Neural cell (in vitro differentiated cells): ENCODE data around the gene ARL6IP6. TPM values are rescaled to one million over a fixed set of nuclear protein-coding genes. Genes with fewer than 3 reads are reported as not detected.

ENCODE experiments used
- H2AFZ ChIP-seq: fragments of 200-600, 300-800 bp; sonication (generic), shearing (Covaris generic); 2 replicates; pipeline ENCODE4 v1.6.0; 2014; ENCODE audit warnings: low read depth, mild to moderate bottlenecking, antibody characterized with exemption, low read length, moderate library complexity
- H3F3A ChIP-seq: fragments of 200-600 bp; shearing (Covaris generic); 2 replicates; pipeline ENCODE4 v1.6.1; 2016; ENCODE audit warnings: mild to moderate bottlenecking, moderate library complexity, mixed read lengths, antibody characterized with exemption, low read length; ENCODE audit not compliant: insufficient read depth, poor library complexity, severe bottlenecking
- H3K27ac ChIP-seq: fragments of 200-600, 300-800 bp; sonication (generic), shearing (Covaris generic); 2 replicates; pipeline ENCODE4 v1.5.1; 2014; ENCODE audit warnings: mild to moderate bottlenecking, low read length, moderate library complexity
- H3K27me3 ChIP-seq: fragments of 300-800, 200-600 bp; sonication (generic), shearing (Covaris generic); 2 replicates; pipeline ENCODE4 v1.6.0; 2014; ENCODE audit warnings: mild to moderate bottlenecking, low read depth, low read length, moderate library complexity; ENCODE audit not compliant: insufficient read depth
- H3K36me3 ChIP-seq: fragments of 300-800, 200-600 bp; sonication (generic), shearing (Covaris generic); 2 replicates; pipeline ENCODE4 v1.5.1; 2014; ENCODE audit warnings: mild to moderate bottlenecking, antibody characterized with exemption, low read length, moderate library complexity; ENCODE audit not compliant: insufficient read depth
- H3K4me2 ChIP-seq: fragments of 300-800, 200-600 bp; sonication (generic), shearing (Covaris generic); 2 replicates; pipeline ENCODE4 v1.6.0; 2014; ENCODE audit warnings: mild to moderate bottlenecking, low read length
- H3K4me3 ChIP-seq: fragments of 300-800, 200-600 bp; sonication (generic), shearing (Covaris generic); 2 replicates; pipeline ENCODE4 v1.5.1; 2014; ENCODE audit warnings: mild to moderate bottlenecking, low read length, moderate library complexity
- H3K79me2 ChIP-seq: fragments of 200-600 bp; shearing (Covaris generic); replicated peaks from 2 replicates; pipeline ENCODE4 v1.6.0; 2014; ENCODE audit warnings: mild to moderate bottlenecking, low read length, moderate library complexity; ENCODE audit not compliant: insufficient read depth
- H3K9ac ChIP-seq: fragments of 300-800, 200-600 bp; sonication (generic), shearing (Covaris generic); 2 replicates; pipeline ENCODE4 v1.6.1; 2016; ENCODE audit warnings: mild to moderate bottlenecking, low read length, mixed read lengths
- H3K9me2 ChIP-seq: fragments of 200-600 bp; shearing (Covaris generic); 2 replicates; pipeline ENCODE4 v1.6.1; 2016; ENCODE audit warnings: mild to moderate bottlenecking, low read length, mixed read lengths; ENCODE audit not compliant: insufficient read depth
- H3K9me3 ChIP-seq: fragments of 200-600, 300-800 bp; sonication (generic), shearing (Covaris generic); 2 replicates; pipeline ENCODE4 v1.6.1; 2016; ENCODE audit warnings: mild to moderate bottlenecking, mixed run types, low read length, moderate library complexity, mixed read lengths
- H4K20me1 ChIP-seq: fragments of 200-600 bp; shearing (Covaris generic); 2 replicates; pipeline ENCODE4 v1.6.1; 2016; ENCODE audit warnings: mild to moderate bottlenecking, mixed run types; ENCODE audit not compliant: insufficient read depth
- EP300 ChIP-seq: fragments of 450-650 bp; conservative IDR thresholded peaks from 2 replicates; pipeline ENCODE4 v1.6.1; 2014; ENCODE audit warnings: antibody characterized with exemption, mild to moderate bottlenecking, moderate library complexity; ENCODE audit not compliant: poor library complexity, severe bottlenecking
- EZH2 ChIP-seq: fragments of 200-600, 300-800 bp; shearing (Covaris generic), sonication (generic); IDR thresholded peaks from 2 replicates; pipeline ENCODE4 v1.6.1; 2014; ENCODE audit warnings: antibody characterized with exemption, low read length, borderline replicate concordance, mild to moderate bottlenecking; ENCODE audit not compliant: insufficient read depth, poor library complexity, severe bottlenecking
- MXI1 ChIP-seq: fragments of 450-650 bp; conservative IDR thresholded peaks from 2 replicates; pipeline ENCODE4 v1.6.1; 2014; ENCODE audit warnings: antibody characterized with exemption, mild to moderate bottlenecking; ENCODE audit not compliant: poor library complexity, severe bottlenecking
- POLR2AphosphoS5 ChIP-seq: IDR thresholded peaks from 2 replicates; pipeline ENCODE4 v1.6.1; 2012
- RAD21 ChIP-seq: fragments of 450-650 bp; conservative IDR thresholded peaks from 2 replicates; pipeline ENCODE4 v1.6.1; 2014; ENCODE audit warnings: antibody characterized with exemption, mild to moderate bottlenecking, moderate library complexity
- SMC3 ChIP-seq: fragments of 450-650 bp; conservative IDR thresholded peaks from 2 replicates; pipeline ENCODE4 v1.6.1; 2014; ENCODE audit warnings: antibody characterized with exemption, mild to moderate bottlenecking, moderate library complexity; ENCODE audit not compliant: poor library complexity
- TAF1 ChIP-seq: IDR thresholded peaks from 2 replicates; pipeline ENCODE4 v1.6.1; 2012; ENCODE audit warnings: low read depth
- polyA plus RNA-seq: library from polyadenylated mRNA; depleted of rRNA; stranded (reverse); fragments of >200 nt; gene quantifications from 2 replicates; pipeline ENCODE4 v1.2.3, GENCODE V29; 2014
- TF ChIP-seq, protein P1 (sequence below): IDR thresholded peaks from 2 replicates; pipeline ENCODE4 v1.6.1; 2012; ENCODE audit warnings: borderline replicate concordance
- TF ChIP-seq, protein P2 (sequence below): fragments of 450-650 bp; IDR thresholded peaks from 2 replicates; pipeline ENCODE4 v1.5.1; 2014; ENCODE audit warnings: antibody characterized with exemption, mild to moderate bottlenecking, moderate library complexity; ENCODE audit not compliant: poor library complexity, severe bottlenecking

ARL6IP6 gene
- polyA plus RNA-seq, 1 donor from 2014 or later, result 46.0 TPM

DNA sequence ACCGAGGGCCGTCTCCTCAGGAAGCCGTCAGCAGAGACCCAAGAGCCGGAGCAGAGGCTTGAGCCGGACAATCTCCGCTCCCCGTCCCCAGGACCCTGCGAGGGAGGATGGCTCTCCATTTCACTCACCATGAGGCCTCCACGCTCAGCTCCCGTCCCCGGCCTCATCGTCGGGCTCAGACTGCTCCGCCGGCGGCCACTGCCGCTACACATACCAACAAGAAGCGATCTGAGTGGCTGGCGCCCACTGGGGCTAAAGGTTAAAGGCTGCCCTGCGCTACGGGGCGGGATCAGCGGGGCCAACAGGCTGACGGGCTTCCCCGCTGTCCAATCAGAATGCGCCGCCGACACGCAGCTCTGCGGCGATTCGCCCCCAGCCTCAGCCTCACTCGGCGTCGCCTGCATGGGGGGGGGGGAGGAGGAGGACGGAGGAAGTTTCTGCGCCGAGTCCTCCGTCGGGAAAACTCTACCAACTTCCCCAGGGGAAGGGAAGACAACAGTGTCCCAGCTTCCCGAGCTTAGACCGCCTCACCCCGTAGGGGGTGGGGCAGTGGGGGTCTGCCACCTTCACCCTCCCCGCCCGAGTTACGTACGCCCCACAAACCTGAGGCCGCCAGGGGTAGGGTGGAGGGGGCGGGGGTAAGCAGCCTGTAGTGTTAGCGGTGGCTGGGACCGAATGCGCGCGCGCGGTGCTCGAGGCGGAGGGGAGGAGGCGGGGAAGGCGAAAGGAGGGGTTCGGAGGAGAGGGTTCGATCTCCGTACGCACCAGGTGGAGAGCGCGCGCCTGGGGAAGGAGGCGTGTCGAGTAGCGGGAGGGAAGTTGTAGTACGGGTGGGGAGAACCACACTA lies 968 bp upstream of the ARL6IP6 start, which contains the start of gene PRPF40A:
TSS of gene PRPF40A (minus strand) at position 234 of the 848 bp plus-strand sequence. CDS start at position 212, 22 bp downstream.
- Histone ChIP-seq H3K4me2 (peak within 1 kb of the TSS; percentile 83), H3K27ac (peak within 1 kb of the TSS; percentile 99), H3F3A (no peaks in the 10 kb centered on the region), H4K20me1 (no peaks in the 10 kb centered on the region), H3K36me3 (peaks cover 5% of the 10 kb centered on the region), H3K27me3 (no peaks in the 10 kb centered on the region), H3K79me2 (peaks cover 68% of the 10 kb centered on the region), H3K4me3 (peak within 1 kb of the TSS; percentile 84), H3K9me3 (no peaks in the 10 kb centered on the region), H3K9ac (peak within 1 kb of the TSS; percentile 94), H3K9me2 (no peaks in the 10 kb centered on the region), H2AFZ (peak within 1 kb of the TSS; percentile 92)
- TF ChIP-seq, protein P1, sequence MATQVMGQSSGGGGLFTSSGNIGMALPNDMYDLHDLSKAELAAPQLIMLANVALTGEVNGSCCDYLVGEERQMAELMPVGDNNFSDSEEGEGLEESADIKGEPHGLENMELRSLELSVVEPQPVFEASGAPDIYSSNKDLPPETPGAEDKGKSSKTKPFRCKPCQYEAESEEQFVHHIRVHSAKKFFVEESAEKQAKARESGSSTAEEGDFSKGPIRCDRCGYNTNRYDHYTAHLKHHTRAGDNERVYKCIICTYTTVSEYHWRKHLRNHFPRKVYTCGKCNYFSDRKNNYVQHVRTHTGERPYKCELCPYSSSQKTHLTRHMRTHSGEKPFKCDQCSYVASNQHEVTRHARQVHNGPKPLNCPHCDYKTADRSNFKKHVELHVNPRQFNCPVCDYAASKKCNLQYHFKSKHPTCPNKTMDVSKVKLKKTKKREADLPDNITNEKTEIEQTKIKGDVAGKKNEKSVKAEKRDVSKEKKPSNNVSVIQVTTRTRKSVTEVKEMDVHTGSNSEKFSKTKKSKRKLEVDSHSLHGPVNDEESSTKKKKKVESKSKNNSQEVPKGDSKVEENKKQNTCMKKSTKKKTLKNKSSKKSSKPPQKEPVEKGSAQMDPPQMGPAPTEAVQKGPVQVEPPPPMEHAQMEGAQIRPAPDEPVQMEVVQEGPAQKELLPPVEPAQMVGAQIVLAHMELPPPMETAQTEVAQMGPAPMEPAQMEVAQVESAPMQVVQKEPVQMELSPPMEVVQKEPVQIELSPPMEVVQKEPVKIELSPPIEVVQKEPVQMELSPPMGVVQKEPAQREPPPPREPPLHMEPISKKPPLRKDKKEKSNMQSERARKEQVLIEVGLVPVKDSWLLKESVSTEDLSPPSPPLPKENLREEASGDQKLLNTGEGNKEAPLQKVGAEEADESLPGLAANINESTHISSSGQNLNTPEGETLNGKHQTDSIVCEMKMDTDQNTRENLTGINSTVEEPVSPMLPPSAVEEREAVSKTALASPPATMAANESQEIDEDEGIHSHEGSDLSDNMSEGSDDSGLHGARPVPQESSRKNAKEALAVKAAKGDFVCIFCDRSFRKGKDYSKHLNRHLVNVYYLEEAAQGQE, result peak; percentile 63
- peak; percentile 29 for TF ChIP-seq RAD21
- TF ChIP-seq SMC3, result peak; percentile 7
- TF ChIP-seq MXI1, result peak; percentile 86
- TF ChIP-seq EZH2, result no peak
- TF ChIP-seq TAF1, result peak; percentile 73
- TF ChIP-seq, protein P2, sequence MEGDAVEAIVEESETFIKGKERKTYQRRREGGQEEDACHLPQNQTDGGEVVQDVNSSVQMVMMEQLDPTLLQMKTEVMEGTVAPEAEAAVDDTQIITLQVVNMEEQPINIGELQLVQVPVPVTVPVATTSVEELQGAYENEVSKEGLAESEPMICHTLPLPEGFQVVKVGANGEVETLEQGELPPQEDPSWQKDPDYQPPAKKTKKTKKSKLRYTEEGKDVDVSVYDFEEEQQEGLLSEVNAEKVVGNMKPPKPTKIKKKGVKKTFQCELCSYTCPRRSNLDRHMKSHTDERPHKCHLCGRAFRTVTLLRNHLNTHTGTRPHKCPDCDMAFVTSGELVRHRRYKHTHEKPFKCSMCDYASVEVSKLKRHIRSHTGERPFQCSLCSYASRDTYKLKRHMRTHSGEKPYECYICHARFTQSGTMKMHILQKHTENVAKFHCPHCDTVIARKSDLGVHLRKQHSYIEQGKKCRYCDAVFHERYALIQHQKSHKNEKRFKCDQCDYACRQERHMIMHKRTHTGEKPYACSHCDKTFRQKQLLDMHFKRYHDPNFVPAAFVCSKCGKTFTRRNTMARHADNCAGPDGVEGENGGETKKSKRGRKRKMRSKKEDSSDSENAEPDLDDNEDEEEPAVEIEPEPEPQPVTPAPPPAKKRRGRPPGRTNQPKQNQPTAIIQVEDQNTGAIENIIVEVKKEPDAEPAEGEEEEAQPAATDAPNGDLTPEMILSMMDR, result peak; percentile 25
- peak; percentile 98 for TF ChIP-seq POLR2AphosphoS5
- peak; percentile 27 for TF ChIP-seq EP300

DNA sequence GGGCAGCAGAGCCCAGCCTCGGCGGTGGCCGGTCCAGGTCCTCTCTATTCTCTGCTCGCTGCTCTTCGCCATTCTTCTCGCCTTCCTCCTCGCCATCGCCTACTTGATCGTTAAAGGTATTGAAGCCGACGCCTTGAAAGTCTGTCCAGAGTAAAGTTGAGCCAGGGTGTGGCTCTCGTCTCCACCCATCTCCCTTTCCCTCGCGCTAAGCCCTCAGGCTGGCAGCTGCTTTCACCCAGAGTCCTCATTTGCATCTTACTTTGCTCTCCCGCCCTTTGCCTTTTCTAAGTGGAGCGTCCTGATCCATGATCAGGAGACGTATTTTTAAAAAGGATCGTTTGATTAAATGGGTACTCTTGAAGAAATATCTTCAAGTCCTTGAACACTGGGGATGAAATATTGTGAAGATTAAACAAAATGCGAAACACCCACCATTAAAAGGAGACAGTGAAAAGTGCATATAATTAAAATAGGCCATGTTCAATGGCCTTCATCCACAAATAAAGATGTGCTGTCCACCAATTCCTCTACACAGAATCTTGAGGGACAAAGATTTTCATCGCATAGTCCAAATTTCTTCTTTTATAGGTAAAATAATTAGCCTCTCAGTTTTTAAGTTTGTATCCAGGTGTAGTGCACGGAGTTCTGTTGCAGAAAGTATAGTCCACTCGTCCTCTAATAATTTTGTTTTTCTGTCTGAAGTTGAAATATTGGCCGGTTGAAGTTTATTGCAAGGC lies 657 bp downstream of the ARL6IP6 start:
- Histone ChIP-seq H3K4me2 (peak overlapping the region; percentile 94), H3K27ac (peak overlapping the region; percentile 99), H3K9me3 (no peaks in the 10 kb centered on the region), H2AFZ (peak overlapping the region; percentile 92), H3K79me2 (peaks cover 65% of the 10 kb centered on the region), H3K9me2 (no peaks in the 10 kb centered on the region), H3K9ac (peak overlapping the region; percentile 94), H3K27me3 (no peaks in the 10 kb centered on the region), H4K20me1 (no peaks in the 10 kb centered on the region), H3F3A (no peaks in the 10 kb centered on the region), H3K4me3 (peak overlapping the region; percentile 84), H3K36me3 (peaks cover 2% of the 10 kb centered on the region)
- TF ChIP-seq EZH2 (no peak), RAD21 (peak; percentile 8)
